ENCODE results near the gene EFCAB12. TPM values are rescaled to one million over a fixed set of nuclear protein-coding genes. Genes with fewer than 3 reads are reported as not detected.

EFCAB12 gene
- total and polyA plus RNA-seq, 2 of the 4 experiments (the other 2 are of a cell fraction), result under 0.01 to 0.17 TPM

DNA sequence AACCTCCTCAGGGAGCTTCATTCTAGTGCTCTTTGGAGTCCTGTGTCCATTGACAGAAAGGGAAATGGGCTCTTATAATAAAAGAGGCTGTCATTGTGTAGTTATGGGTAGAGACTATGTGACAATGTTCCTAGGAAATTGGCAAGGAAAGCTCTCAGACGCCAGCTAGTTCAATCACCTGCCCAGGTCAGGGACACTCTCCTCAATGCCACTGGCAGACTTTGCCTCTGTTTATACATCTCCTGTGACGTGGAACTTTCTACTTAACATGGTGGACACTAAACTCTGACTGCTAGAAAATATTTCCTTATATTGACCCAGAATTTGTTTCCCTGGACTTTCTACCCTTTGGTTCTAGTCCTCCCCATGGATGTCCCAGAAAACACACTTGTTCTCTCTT, 2.8 kb downstream of the EFCAB12 start:
- Histone ChIP-seq H3K36me3 (ENCODE audit: control insufficient read depth, insufficient read depth, low read length) (0 out of 2 replicates have a peak, but pooled peaks cover 2% of the 10 kb centered on the region), H2BK15ac (ENCODE audit: low read depth, low read length) (no peak overlapping the region), H3K14ac (replicated peaks; ENCODE audit: low read depth, low read length) (no peak overlapping the region), H3K23ac (ENCODE audit: low read depth, low read length) (no peak overlapping the region), H4K5ac (ENCODE audit: low read depth, low read length) (no peak overlapping the region), H2AK5ac (ENCODE audit: low read depth, low read length) (no peak overlapping the region), H2AFZ (replicated peaks; ENCODE audit: low read length, poor library complexity) (no peak overlapping the region), H4K20me1 (ENCODE audit: insufficient read depth, low read length) (no peaks in the 10 kb centered on the region), H3K27ac (ENCODE audit: insufficient read depth, low read length) (no peak overlapping the region), H2BK20ac (ENCODE audit: low read depth, low read length) (no peak overlapping the region), H2BK5ac (ENCODE audit: low read depth, low read length, poor library complexity, severe bottlenecking) (no peak overlapping the region), H3K4me3 (ENCODE audit: insufficient read depth, low read depth, low read length) (no peak overlapping the region), H3K56ac (ENCODE audit: extremely low read depth, insufficient read depth, low read length) (no peak overlapping the region), H3K27me3 (ENCODE audit: control insufficient read depth, insufficient read depth, low read length) (no peaks in the 10 kb centered on the region), H3K79me1 (ENCODE audit: low read depth in 1 of 2, low read length in 2 of 2) (no peaks in the 10 kb centered on the region), H4K8ac (ENCODE audit: low read depth in 2 of 2, low read length in 2 of 2) (no peak overlapping the region), H2AK9ac (replicated peaks; ENCODE audit: low read depth, low read length, poor library complexity) (no peak overlapping the region), H3K4ac (ENCODE audit: low read depth, low read length) (no peak overlapping the region), H3K9ac (ENCODE audit: low read depth, low read length) (no peak overlapping the region), H3K4me1 (ENCODE audit: control insufficient read depth, insufficient read depth, low read length) (peaks cover 5% of the 10 kb centered on the region), H3K9me3 (ENCODE audit: control insufficient read depth, insufficient read depth, low read length) (no peaks in the 10 kb centered on the region; the same call in 1 of the 2 replicates), H3K18ac (ENCODE audit: low read depth, low read length) (no peak overlapping the region), H2BK120ac (ENCODE audit: low read depth, low read length) (no peak overlapping the region), H3K9me1 (ENCODE audit: insufficient read depth, low read length) (peaks cover 14% of the 10 kb centered on the region; the same call in 1 of the 2 replicates), H4K91ac (ENCODE audit: insufficient read depth, low read depth, low read length) (no peak overlapping the region), H3K4me2 (ENCODE audit: low read depth, low read length) (no peak overlapping the region)
- BruUV-seq (replicated peaks), result no TSS peak
- ATAC-seq (ENCODE audit: low read depth), result no peak
- TF ChIP-seq MXI1 (IDR thresholded peaks at IDR 0.05; ENCODE audit: borderline replicate concordance, low read depth, low read length), result no peak
- no peak for TF ChIP-seq RCOR1 (IDR thresholded peaks at IDR 0.05; ENCODE audit: insufficient replicate concordance, low read length)
- TF ChIP-seq MAFK (IDR thresholded peaks at IDR 0.05; ENCODE audit: low read depth, low read length), result no peak
- no peak for TF ChIP-seq CEBPB (IDR thresholded peaks at IDR 0.05; ENCODE audit: low read depth, low read length)
- no peak for TF ChIP-seq RFX5 (IDR thresholded peaks at IDR 0.05; ENCODE audit: low read depth, low read length)
- TF ChIP-seq MAZ (IDR thresholded peaks at IDR 0.05; ENCODE audit: borderline replicate concordance, low read depth, low read length), result no peak
- ChIA-PET POLR2A (ENCODE audit: unreplicated experiment) (interaction anchor here (0.6 kb wide), 1 partner anchor 26 kb away, joined by 9 read pairs; no protein-coding TSS in a partner anchor), CTCF (no interaction called here)
- 67% methylated on average over 1 of the region's 2 CpGs; no CpG with 5 or more reads in 1 of the 2 experiments for WGBS, 2 experiments (ENCODE audit: extremely low coverage in 2 of 2, insufficient read length in 1 of 2)
- intact Hi-C loops (cut with micrococcal nuclease), result no loop called here
- dilution Hi-C loops (cut with HindIII; ENCODE audit: low sequenced_read_pairs, unreplicated experiment), result no loop called here
- in situ Hi-C loops (cut with MboI; ENCODE audit: low sequenced_read_pairs), result no loop called here
- no peak for DNase-seq
